GM15510 (cell line): ENCODE data around the gene KRTAP5-5.

Experiments
- POLR2A ChIP-seq: IDR thresholded peaks from 3 replicates; pipeline ENCODE4 v1.6.1; 2011; ENCODE audit warnings: borderline replicate concordance; ENCODE audit not compliant: insufficient read length; ENCODE audit errors: extremely low read depth

Gene KRTAP5-5

GRCh38 chr11:1669546-1670218, 40.1 kb downstream of the KRTAP5-5 start:
- TF ChIP-seq POLR2A, result no peak

GRCh38 chr11:1670905-1671371, 41.4 kb downstream of the KRTAP5-5 start:
- no peak for TF ChIP-seq POLR2A

GRCh38 chr11:1671658-1672057, 42.1 kb downstream of the KRTAP5-5 start:
- TF ChIP-seq POLR2A, result no peak

GRCh38 chr11:1672613-1673350, 43.2 kb downstream of the KRTAP5-5 start:
- TF ChIP-seq POLR2A, result no peak

GRCh38 chr11:1673446-1674172, 44.0 kb downstream of the KRTAP5-5 start:
- TF ChIP-seq POLR2A, result no peak

- TF ChIP-seq POLR2A, result no peak
Observed at GRCh38 chr11:1674173-1675131, 44.9 kb downstream of the KRTAP5-5 start.

- no peak for TF ChIP-seq POLR2A
Observed at GRCh38 chr11:1675536-1676228, 46.1 kb downstream of the KRTAP5-5 start.

GRCh38 chr11:1676229-1676740, 46.7 kb downstream of the KRTAP5-5 start:
- TF ChIP-seq POLR2A, result no peak

GRCh38 chr11:1679881-1680280, 50.3 kb downstream of the KRTAP5-5 start:
- no peak for TF ChIP-seq POLR2A
